HL-60 (cell line): Measurements from ENCODE around the gene PPM1H.

Experiments
- DNase-seq, 2 experiments: peaks; one replicate each; pipeline ENCODE4 v3.0.0-alpha.2; 2010 to 2020; ENCODE audit warnings: low read depth in 1 of 2, low spot score in 1 of 2
- H3K27ac ChIP-seq: fragments of 250-450 bp; sonication (Bioruptor Pico); replicated peaks from 2 replicates; pipeline ENCODE4 v1.5.1; 2020; ENCODE audit warnings: mild to moderate bottlenecking, moderate library complexity
- H3K27me3 ChIP-seq: fragments of 250-450 bp; sonication (Bioruptor Pico); 2 replicates; pipeline ENCODE4 v1.5.1; 2021; ENCODE audit warnings: mild to moderate bottlenecking, moderate library complexity; ENCODE audit not compliant: insufficient read depth, poor library complexity, severe bottlenecking
- H3K4me3 ChIP-seq: replicated peaks from 2 replicates; pipeline ENCODE4 v1.5.1; 2011; ENCODE audit warnings: mild to moderate bottlenecking, control low read depth, low read length; ENCODE audit not compliant: insufficient read depth
- CTCF ChIP-seq: IDR thresholded peaks from one replicate; pipeline ENCODE4 v1.5.1; 2011; ENCODE audit warnings: low read length, control low read depth, inconsistent platforms; ENCODE audit not compliant: insufficient read depth
- GABPA ChIP-seq: IDR thresholded peaks from 2 replicates; pipeline ENCODE4 v1.6.1; 2012; ENCODE audit warnings: low read depth
- POLR2AphosphoS5 ChIP-seq: IDR thresholded peaks from 2 replicates; pipeline ENCODE4 v1.6.1; 2012; ENCODE audit warnings: low read depth
- REST ChIP-seq: IDR thresholded peaks from 2 replicates; pipeline ENCODE4 v1.6.1; 2012; ENCODE audit warnings: low read depth; ENCODE audit not compliant: insufficient replicate concordance
- SPI1 ChIP-seq: IDR thresholded peaks from 2 replicates; pipeline ENCODE4 v1.6.1; 2012; ENCODE audit warnings: low read depth, mild to moderate bottlenecking, borderline replicate concordance

Gene PPM1H

GRCh38 chr12:62714181-62714773 is 220.7 kb downstream of the PPM1H start:
- Histone ChIP-seq H3K27ac (no peak overlapping the region), H3K4me3 (no peak overlapping the region), H3K27me3 (no peaks in the 10 kb centered on the region)
- no peak for DNase-seq
- TF ChIP-seq CTCF: no peak
- TF ChIP-seq GABPA: no peak
- TF ChIP-seq SPI1: no peak
- TF ChIP-seq REST: no peak
- TF ChIP-seq POLR2AphosphoS5: no peak

GRCh38 chr12:62713723-62714122 is 221.2 kb downstream of the PPM1H start:
- Histone ChIP-seq H3K4me3 (no peak overlapping the region), H3K27ac (no peak overlapping the region), H3K27me3 (no peaks in the 10 kb centered on the region)
- no peak for DNase-seq
- no peak for TF ChIP-seq REST
- no peak for TF ChIP-seq CTCF
- no peak for TF ChIP-seq GABPA
- TF ChIP-seq SPI1: no peak
- TF ChIP-seq POLR2AphosphoS5: no peak

- TF ChIP-seq GABPA: no peak
- Histone ChIP-seq H3K27ac (no peak overlapping the region), H3K27me3 (no peaks in the 10 kb centered on the region), H3K4me3 (no peak overlapping the region)
- no peak for DNase-seq
Measured at GRCh38 chr12:62712681-62713573, 222.0 kb downstream of the PPM1H start.

GRCh38 chr12:62711631-62712241 is 223.2 kb downstream of the PPM1H start:
- no peak overlapping the region for H3K27ac ChIP-seq
- H3K4me3 ChIP-seq: no peak overlapping the region
- no peak for DNase-seq
- TF ChIP-seq SPI1 (no peak), CTCF (no peak), GABPA (no peak), REST (no peak), POLR2AphosphoS5 (no peak)
- no peaks in the 10 kb centered on the region for H3K27me3 ChIP-seq
